ENCODE results near the gene HSH2D.

The HSH2D gene

DNA sequence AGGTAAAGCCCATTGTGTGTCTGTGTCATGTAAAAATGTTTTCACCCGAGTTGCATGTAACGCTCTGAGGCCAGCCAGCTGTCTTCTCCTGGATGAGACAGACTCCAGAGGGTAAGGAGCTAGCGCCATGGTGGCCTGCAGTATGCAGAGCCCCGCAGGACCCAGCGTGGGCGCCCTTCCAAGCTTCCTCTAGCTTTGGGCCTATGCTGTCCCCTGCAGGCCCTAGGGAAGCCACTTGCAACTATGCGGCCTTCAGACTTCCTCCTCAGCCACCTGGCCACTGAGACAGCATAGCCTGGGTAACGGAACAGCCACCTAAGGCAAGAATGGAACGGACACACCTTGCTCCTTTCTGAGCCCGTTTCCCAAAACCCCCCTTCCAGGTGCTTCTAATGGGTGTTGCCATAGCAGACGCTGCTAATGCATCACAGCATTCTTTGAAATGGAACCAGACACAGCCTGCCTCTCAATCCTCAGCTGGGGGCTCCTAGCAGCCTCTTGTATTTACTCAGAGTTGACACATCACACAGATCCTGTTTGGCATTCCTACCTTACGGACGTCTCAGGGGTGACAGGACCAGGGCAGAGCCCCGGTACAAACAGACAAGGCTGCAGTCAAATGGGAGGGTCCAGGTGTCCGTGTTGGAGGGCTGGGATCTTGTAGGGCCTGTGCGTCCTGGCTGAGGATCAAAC is 47.9 kb downstream of the HSH2D start:
- no peaks in the 10 kb centered on the region for H3K27me3 ChIP-seq (ENCODE audit: control insufficient read depth, insufficient read depth, low read length)

DNA sequence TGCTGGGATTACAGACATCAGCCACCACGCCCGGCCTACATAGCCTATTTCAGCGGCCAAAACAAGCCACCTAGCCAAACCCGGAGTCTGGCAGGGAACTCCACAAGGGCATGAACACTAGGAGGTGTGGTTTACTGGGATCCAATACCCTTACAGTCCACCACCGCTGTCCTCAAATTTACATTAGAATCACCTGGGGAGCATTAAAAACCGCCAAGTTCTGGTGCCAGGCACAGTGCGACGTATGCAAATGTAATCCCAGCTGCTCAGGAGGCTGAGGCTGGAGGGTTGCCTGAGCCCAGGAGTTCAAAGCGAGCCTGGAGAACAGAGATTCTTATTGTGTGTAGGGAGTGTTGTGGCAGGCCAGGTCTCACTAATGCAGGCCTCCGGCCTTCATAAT is 50.0 kb downstream of the HSH2D start:
- Histone ChIP-seq H3K27ac (ENCODE audit: low read depth, low read length) (no peak overlapping the region), H3K9ac (ENCODE audit: low read length) (no peak overlapping the region), H3K36me3 (ENCODE audit: control insufficient read depth, insufficient read depth, low read length) (peaks cover 22% of the 10 kb centered on the region), H3K27me3 (ENCODE audit: control insufficient read depth, insufficient read depth, low read length) (no peaks in the 10 kb centered on the region), H3K4me3 (ENCODE audit: low read length) (no peak overlapping the region), H3K4me1 (ENCODE audit: control insufficient read depth, insufficient read depth, low read length) (peaks cover 6% of the 10 kb centered on the region)

More for the DNA sequence above, 47.9 kb downstream of the HSH2D start:
- H3K27ac ChIP-seq (ENCODE audit: low read depth, low read length), result no peak overlapping the region
- peaks cover 23% of the 10 kb centered on the region for H3K36me3 ChIP-seq (ENCODE audit: control insufficient read depth, insufficient read depth, low read length)
- H3K4me1 ChIP-seq (ENCODE audit: control insufficient read depth, insufficient read depth, low read length), result peaks cover 3% of the 10 kb centered on the region
- no peak overlapping the region for H3K4me3 ChIP-seq (ENCODE audit: low read length)
- no peak overlapping the region for H3K9ac ChIP-seq (ENCODE audit: low read length)

DNA sequence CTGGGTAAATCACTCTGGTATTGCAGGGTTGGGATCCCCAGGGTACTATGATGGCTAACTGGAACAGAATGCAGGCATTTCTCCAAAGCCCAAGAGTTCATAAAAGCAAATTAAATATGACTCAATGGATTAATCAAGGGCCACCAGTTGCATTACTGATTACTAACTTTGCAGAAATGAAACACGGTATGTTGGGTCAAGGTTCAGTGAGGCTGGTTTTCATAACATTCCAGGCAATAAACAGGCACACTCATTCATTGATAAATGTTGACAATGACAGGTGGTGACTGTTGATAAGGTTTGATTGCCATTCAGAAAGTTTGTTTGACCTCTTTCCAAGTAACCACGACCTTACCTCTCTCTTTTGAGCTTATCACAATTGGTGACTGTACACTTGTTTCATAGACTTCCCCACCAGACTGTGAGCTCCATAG is 53.7 kb downstream of the HSH2D start:
- Histone ChIP-seq H3K9ac (ENCODE audit: low read length) (no peak overlapping the region), H3K27ac (ENCODE audit: low read depth, low read length) (peak overlapping the region; percentile 80), H3K27me3 (ENCODE audit: control insufficient read depth, insufficient read depth, low read length) (no peaks in the 10 kb centered on the region), H3K4me1 (ENCODE audit: control insufficient read depth, insufficient read depth, low read length) (peaks cover 9% of the 10 kb centered on the region), H3K4me3 (ENCODE audit: low read length) (peak overlapping the region; percentile 99), H3K36me3 (ENCODE audit: control insufficient read depth, insufficient read depth, low read length) (peaks cover 2% of the 10 kb centered on the region)

DNA sequence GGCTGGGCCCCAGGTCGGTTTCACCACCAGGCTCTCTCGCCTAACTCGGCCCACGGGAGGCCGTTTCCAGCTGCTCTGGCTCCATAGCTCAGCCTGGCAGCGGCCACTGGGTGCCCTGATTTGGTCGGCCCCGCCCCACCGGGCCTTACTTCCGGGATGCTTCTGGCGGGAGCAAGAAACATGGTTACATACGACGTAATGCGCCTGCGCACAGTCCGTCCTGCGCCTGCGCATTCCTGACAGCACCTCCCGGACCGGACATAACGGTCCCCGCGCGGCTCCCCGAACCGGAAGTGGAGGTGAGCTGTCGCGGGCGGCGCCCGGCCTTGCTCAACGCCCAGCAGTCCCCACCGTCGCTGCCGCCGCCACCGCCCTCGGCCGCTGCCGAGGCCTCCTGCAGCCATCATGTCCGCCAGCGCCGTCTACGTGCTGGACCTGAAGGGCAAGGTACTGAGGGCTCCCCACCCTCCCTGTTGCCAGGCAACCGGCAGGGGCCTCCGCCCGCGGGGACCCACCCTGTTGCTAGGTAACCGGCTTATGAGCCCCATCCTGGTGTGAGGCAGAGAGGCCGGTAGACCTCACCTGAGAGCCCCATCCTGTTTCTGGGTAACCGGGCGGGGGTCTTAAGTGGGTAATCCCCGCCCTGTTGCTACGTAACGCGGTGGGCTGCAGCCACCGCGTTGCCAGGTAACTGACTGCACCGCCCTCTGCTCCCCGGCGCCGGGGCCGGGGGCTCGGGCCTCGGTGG is 54.3 kb downstream of the HSH2D start, which contains the start of gene AP1M1:
AP1M1 (plus strand) TSS at position 290 of the 748 bp plus-strand sequence; CDS start at position 406, 116 bp downstream.
- Histone ChIP-seq H3K9ac (ENCODE audit: low read length) (peak within 1 kb of the TSS; percentile 68), H3K36me3 (ENCODE audit: control insufficient read depth, insufficient read depth, low read length) (peaks cover 4% of the 10 kb centered on the region), H3K27ac (ENCODE audit: low read depth, low read length) (peak within 1 kb of the TSS; percentile 84), H3K27me3 (ENCODE audit: control insufficient read depth, insufficient read depth, low read length) (no peaks in the 10 kb centered on the region), H3K4me1 (ENCODE audit: control insufficient read depth, insufficient read depth, low read length) (peaks cover 9% of the 10 kb centered on the region), H3K4me3 (ENCODE audit: low read length) (peak within 1 kb of the TSS; percentile 99)

DNA sequence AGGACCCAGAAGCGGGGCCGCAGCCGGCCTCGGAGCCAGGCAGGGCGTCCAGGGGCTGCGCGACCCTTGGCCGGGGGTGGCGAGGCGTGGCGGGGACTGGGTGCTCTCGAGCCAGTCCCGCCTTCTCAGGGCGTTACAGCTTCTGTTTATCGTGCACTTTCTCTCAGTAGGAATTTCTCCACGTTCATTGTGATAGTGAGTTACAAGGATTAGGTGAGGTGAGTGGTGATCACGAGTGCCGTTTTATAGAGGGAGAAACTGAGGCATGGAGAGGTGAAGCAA is 54.8 kb downstream of the HSH2D start:
- H3K4me3 ChIP-seq (ENCODE audit: low read length), result peak overlapping the region; percentile 99
- peaks cover 9% of the 10 kb centered on the region for H3K4me1 ChIP-seq (ENCODE audit: control insufficient read depth, insufficient read depth, low read length)
- H3K9ac ChIP-seq (ENCODE audit: low read length), result no peak overlapping the region
- peak overlapping the region; percentile 84 for H3K27ac ChIP-seq (ENCODE audit: low read depth, low read length)
- H3K36me3 ChIP-seq (ENCODE audit: control insufficient read depth, insufficient read depth, low read length), result peaks cover 9% of the 10 kb centered on the region
- no peaks in the 10 kb centered on the region for H3K27me3 ChIP-seq (ENCODE audit: control insufficient read depth, insufficient read depth, low read length)

DNA sequence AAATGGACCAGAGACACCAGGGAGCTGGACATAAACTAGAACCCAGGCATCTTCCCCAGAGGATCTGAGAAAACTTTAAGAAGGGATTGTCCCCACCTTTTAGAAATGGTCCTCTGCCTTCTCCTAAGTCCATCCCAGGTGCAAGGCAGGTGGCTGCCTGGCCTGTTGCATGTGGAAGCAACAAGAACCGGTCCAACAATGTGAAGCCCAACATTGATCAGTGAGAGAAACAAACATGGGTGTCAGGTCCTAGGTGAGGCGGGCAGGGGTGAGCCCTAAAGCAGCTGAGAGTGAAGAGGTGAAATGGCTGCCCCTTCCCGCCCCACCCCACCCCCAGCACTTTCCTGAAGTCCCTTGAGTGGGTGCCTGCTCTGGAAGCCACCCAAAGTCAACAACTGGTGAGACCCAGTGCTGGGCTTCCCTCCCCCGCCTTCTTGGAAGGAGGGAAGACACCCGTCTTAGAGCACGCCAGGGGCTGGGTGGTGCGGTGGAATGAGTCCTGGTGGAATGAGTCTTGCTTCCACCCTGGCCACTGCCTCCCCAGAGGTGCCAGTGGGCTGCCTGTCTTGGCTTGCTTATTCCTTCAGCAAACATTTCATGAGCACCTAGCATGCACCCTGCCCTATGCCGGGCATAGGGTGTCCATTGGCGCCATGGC is 55.9 kb downstream of the HSH2D start:
- Histone ChIP-seq H3K4me3 (ENCODE audit: low read length) (no peak overlapping the region), H3K27me3 (ENCODE audit: control insufficient read depth, insufficient read depth, low read length) (no peaks in the 10 kb centered on the region), H3K27ac (ENCODE audit: low read depth, low read length) (no peak overlapping the region), H3K4me1 (ENCODE audit: control insufficient read depth, insufficient read depth, low read length) (peaks cover 9% of the 10 kb centered on the region), H3K36me3 (ENCODE audit: control insufficient read depth, insufficient read depth, low read length) (peaks cover 17% of the 10 kb centered on the region), H3K9ac (ENCODE audit: low read length) (no peak overlapping the region)

DNA sequence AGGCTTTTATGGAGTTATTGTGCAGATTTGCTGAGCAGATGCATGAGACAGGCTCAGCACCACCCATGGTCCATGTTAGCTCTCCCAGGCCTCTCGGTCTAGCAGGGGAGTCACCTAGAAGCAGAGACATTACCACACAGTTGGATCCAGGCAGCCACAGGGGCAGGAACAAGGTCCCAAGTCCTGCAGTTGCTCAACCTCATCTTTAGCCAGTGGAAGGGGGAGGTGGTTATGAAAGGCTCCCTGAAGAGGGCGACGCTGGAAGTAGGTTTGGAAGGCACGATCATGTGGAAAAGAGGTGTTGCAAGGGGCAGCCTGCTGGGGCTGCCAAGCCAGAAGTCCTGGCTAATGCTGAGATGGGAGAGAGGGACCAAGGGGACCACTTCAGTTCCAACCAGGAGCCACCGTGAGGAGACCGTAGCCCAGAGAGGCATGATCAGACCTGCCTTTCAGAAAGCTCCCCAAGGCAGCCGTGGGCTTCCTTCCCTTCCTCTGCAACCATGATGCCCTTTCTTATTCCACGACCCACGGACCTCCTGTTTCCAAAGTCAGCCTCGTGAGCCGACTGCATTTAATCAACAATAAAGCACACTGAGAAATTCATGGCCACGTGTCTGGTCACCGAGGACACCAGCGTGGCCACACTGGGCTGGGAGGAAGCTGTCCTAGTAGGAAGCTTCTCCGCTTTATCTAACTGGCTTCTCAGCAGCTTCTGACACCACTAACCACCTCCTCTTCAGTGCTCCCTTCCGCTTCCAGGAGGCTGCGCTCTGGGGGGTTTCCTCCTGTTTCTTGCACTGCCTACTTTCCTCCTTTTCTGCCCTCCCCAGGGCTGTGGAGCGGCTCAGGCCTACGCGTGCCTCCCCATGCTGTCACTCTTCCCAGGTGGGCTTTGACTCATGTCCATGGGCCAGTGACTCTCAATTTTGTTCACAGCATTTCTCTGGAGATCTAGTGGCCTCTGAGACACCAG is 56.8 kb downstream of the HSH2D start:
- Histone ChIP-seq H3K27ac (ENCODE audit: low read depth, low read length) (no peak overlapping the region), H3K4me1 (ENCODE audit: control insufficient read depth, insufficient read depth, low read length) (peaks cover 9% of the 10 kb centered on the region), H3K4me3 (ENCODE audit: low read length) (no peak overlapping the region), H3K27me3 (ENCODE audit: control insufficient read depth, insufficient read depth, low read length) (no peaks in the 10 kb centered on the region), H3K36me3 (ENCODE audit: control insufficient read depth, insufficient read depth, low read length) (peaks cover 20% of the 10 kb centered on the region), H3K9ac (ENCODE audit: low read length) (no peak overlapping the region)

DNA sequence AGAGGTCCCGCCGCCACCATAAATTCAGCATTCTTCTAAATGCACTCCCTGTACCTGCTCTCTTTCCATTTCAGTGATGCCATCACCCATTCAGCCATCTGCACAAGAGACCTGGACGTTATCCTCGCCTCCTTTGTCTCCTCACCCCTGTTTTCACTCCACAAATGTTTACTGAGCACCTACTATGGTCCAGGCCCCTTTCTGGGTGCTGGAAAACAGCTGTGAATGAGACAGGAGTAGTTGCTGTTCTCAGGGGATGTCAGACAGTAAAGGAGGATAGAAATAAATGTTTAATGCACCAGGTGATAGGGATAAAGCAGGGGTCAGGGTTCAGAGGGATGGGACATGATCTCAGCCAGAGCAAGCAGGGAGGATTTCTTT is 57.5 kb downstream of the HSH2D start:
- peaks cover 9% of the 10 kb centered on the region for H3K4me1 ChIP-seq (ENCODE audit: control insufficient read depth, insufficient read depth, low read length)
- no peaks in the 10 kb centered on the region for H3K27me3 ChIP-seq (ENCODE audit: control insufficient read depth, insufficient read depth, low read length)
- H3K4me3 ChIP-seq (ENCODE audit: low read length), result no peak overlapping the region
- H3K27ac ChIP-seq (ENCODE audit: low read depth, low read length), result no peak overlapping the region
- no peak overlapping the region for H3K9ac ChIP-seq (ENCODE audit: low read length)
- peaks cover 25% of the 10 kb centered on the region for H3K36me3 ChIP-seq (ENCODE audit: control insufficient read depth, insufficient read depth, low read length)

DNA sequence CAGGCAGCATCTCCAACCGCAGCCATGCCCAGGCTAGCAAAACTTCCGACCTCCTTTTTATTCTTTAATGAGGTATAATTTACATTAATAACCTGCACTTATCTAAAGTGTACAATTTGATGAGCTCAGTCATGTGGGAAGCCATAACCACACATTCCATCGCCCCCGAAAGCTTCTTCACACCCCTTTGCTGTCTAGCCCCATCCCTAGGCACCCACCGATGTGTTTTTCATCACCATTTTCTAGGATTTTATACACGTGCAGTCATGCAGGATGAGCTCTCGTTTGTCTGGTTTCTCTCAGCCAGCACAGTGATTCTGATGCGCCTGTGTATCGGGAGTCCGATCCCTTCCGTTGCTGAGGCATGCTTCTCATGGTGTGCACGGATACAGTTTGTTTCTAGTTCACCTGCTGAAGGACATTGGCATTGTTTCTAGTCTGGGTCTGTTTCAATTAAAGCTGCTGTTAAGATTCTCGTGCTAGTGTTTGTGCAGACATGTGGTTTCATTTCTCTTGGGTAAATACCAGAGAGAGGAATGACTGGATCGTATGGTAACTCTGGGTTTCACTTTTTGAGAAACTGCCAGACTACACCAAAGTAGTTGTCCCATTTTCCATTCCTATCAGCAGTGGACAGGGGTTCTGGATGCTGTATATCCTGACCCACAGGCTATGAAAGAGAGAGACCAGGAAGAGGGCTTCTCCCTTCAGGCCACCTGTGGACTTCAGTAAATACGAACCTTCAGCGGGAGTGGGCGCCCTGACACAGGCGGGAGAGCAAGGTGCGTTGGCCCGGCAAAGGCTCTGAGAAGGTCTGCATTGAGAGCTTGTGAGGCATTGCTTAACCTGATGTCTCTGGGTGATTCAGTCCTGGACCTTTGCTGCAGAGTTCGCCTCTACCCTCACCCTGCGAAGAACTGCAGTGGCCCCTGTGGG is 59.1 kb downstream of the HSH2D start:
- Histone ChIP-seq H3K27ac (ENCODE audit: low read depth, low read length) (no peak overlapping the region), H3K9ac (ENCODE audit: low read length) (no peak overlapping the region), H3K4me1 (ENCODE audit: control insufficient read depth, insufficient read depth, low read length) (peaks cover 3% of the 10 kb centered on the region), H3K4me3 (ENCODE audit: low read length) (no peak overlapping the region), H3K36me3 (ENCODE audit: control insufficient read depth, insufficient read depth, low read length) (peaks cover 30% of the 10 kb centered on the region), H3K27me3 (ENCODE audit: control insufficient read depth, insufficient read depth, low read length) (no peaks in the 10 kb centered on the region)

DNA sequence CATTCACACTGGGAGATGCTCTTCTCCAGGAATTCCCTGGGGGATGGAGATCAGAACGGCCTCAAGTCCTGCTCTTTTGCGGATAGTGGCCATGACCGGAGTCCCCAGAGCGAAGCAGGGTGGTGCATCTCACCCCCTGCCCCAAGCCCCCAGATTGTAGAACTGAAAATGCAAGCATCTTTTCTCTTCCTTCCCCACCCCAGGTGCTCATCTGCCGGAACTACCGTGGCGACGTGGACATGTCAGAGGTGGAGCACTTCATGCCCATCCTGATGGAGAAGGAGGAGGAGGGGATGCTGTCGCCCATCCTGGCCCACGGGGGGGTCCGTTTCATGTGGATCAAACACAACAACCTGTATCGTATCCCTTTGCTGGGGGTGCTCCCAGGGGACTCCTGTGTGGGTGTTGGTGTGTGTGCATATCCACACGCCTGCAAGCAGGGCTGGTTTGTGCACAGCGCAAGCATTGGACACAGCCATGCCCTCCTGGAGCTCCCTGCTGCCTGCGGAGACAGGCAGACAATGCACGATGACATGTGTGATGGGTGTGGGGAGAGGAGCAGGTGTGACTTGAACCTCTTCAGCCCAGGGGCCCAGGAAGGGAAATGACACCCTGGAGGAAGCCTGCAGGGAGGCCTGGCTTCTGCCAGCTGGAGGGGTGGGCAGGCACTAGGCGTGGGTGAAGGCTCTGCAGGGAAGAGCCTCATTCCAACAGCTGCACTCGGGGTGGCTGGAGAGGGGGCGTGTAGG is 59.9 kb downstream of the HSH2D start:
- Histone ChIP-seq H3K4me1 (ENCODE audit: control insufficient read depth, insufficient read depth, low read length) (peaks cover 3% of the 10 kb centered on the region), H3K36me3 (ENCODE audit: control insufficient read depth, insufficient read depth, low read length) (peaks cover 35% of the 10 kb centered on the region), H3K27me3 (ENCODE audit: control insufficient read depth, insufficient read depth, low read length) (no peaks in the 10 kb centered on the region), H3K9ac (ENCODE audit: low read length) (no peak overlapping the region), H3K4me3 (ENCODE audit: low read length) (no peak overlapping the region), H3K27ac (ENCODE audit: low read depth, low read length) (no peak overlapping the region)

DNA sequence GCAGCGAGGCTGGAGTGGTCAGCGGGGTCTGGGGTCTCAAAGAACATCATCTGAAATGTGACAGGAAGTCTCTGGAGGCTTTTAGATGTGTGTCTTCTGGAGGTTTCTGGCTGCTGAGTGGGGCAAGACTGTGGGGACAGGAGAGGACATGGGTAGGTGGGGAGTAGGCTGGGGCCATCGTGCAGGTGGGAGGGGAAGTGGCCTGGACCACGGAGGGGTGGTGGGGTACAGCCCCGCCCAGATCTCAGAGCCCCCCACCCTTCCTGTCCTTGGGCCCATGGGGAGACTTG is 60.5 kb downstream of the HSH2D start:
- no peaks in the 10 kb centered on the region for H3K27me3 ChIP-seq (ENCODE audit: control insufficient read depth, insufficient read depth, low read length)
- H3K36me3 ChIP-seq (ENCODE audit: control insufficient read depth, insufficient read depth, low read length), result peaks cover 38% of the 10 kb centered on the region

More for the DNA sequence above, 60.5 kb downstream of the HSH2D start:
- peaks cover 1% of the 10 kb centered on the region for H3K4me1 ChIP-seq (ENCODE audit: control insufficient read depth, insufficient read depth, low read length)
- no peak overlapping the region for H3K4me3 ChIP-seq (ENCODE audit: low read length)
- no peak overlapping the region for H3K27ac ChIP-seq (ENCODE audit: low read depth, low read length)
- no peak overlapping the region for H3K9ac ChIP-seq (ENCODE audit: low read length)

Data from rectal smooth muscle tissue (tissue), 1 donor.